GM19035 (cell line): Measurements from ENCODE around the gene GHRHR.

ENCODE experiments used
- ATAC-seq: cut with Tn5 transposase; IDR thresholded peaks from one replicate; pipeline ENCODE4 v1.9.1; 2021; ENCODE audit not compliant: unreplicated experiment

The GHRHR gene

GRCh38 chr7:30963842-30964241 is at the start of gene GHRHR:
TSS of gene GHRHR (plus strand) at chr7:30963953. CDS start at chr7:30964069, 116 bp downstream.
- ATAC-seq, result no peak

- no peak for ATAC-seq
Measured at GRCh38 chr7:30914596-30914995, 49.2 kb upstream of the GHRHR start.

GRCh38 chr7:30915005-30915601 is 48.6 kb upstream of the GHRHR start:
- no peak for ATAC-seq

GRCh38 chr7:30915751-30916150 is 48.0 kb upstream of the GHRHR start:
- no peak for ATAC-seq

- ATAC-seq, result no peak
Measured at GRCh38 chr7:30916255-30916654, 47.5 kb upstream of the GHRHR start.

GRCh38 chr7:30916767-30917166 is 47.0 kb upstream of the GHRHR start:
- ATAC-seq, result no peak

GRCh38 chr7:30917216-30917893 is 46.4 kb upstream of the GHRHR start:
- ATAC-seq, result no peak

- no peak for ATAC-seq
Measured at GRCh38 chr7:30918676-30919075, 45.1 kb upstream of the GHRHR start.

GRCh38 chr7:30920021-30920583 is 43.7 kb upstream of the GHRHR start:
- ATAC-seq, result no peak

- no peak for ATAC-seq
Measured at GRCh38 chr7:30920584-30921539, 42.9 kb upstream of the GHRHR start.

GRCh38 chr7:30921540-30922401 is 42.0 kb upstream of the GHRHR start:
- no peak for ATAC-seq

GRCh38 chr7:30922596-30922995 is 41.2 kb upstream of the GHRHR start:
- ATAC-seq, result no peak

GRCh38 chr7:30923009-30923773 is 40.6 kb upstream of the GHRHR start:
- no peak for ATAC-seq

GRCh38 chr7:30923774-30924413 is 39.9 kb upstream of the GHRHR start:
- no peak for ATAC-seq

- ATAC-seq, result no peak
Measured at GRCh38 chr7:30924624-30925023, 39.1 kb upstream of the GHRHR start.

- ATAC-seq, result no peak
Measured at GRCh38 chr7:30925117-30925516, 38.6 kb upstream of the GHRHR start.

- ATAC-seq, result no peak
Measured at GRCh38 chr7:30925913-30926312, 37.8 kb upstream of the GHRHR start.

- no peak for ATAC-seq
Measured at GRCh38 chr7:30926313-30926712, 37.4 kb upstream of the GHRHR start.

- no peak for ATAC-seq
Measured at GRCh38 chr7:30927040-30927439, 36.7 kb upstream of the GHRHR start.
